ENCODE results near the gene UBE2M. TPM values are rescaled to one million over a fixed set of nuclear protein-coding genes. Genes with fewer than 3 reads are reported as not detected.

Gene UBE2M
- total and polyA plus RNA-seq, 10 donors, result 19.1 to 66.9 (median 40.4) TPM

DNA sequence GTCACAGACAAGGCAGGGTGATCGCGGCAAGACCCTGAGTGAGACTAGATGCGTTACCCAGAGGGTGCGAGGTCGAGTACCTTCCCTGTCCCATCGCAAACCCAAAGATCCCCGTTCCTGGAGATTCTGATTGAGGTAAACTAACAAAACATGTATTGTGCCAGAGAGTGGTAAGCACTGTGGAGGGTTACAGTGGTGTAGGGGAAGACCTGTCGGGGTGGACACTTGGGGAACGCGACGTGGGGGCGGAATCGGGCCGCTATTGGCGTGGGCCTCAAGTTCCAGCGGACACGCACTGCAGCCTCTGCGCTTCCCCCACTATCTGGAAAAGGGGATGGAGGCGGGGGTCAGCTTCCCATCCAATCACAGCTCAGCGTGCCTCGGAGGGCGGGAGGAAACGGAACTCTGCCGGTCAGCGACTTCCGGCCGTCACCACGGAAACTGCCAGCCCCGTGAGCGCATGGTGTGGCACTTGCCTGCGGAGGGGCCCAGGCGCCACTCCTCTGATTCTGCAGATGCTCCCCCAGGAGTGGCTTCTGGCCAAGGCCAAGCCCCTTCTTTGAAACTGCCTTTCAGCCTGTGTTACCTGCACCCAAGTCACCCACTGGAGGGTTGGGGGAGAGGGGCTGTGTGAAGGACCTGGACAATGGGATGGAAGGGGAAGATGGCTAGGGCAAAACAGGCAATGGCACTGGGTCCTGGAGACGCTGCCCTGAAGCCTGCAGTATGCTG is 1.0 kb upstream of the UBE2M start:
- intact Hi-C loops (cut with DNase I; ENCODE audit: low total_unique reads), result no loop called here
- peak overlapping the region; percentile 48 to 90 (median 62) for H3K4me3 ChIP-seq
- TF ChIP-seq POLR2AphosphoS5 (IDR thresholded peaks at IDR 0.05), result peak; percentile 71 to 76 (median 76)
- TF ChIP-seq POLR2A (IDR thresholded peaks at IDR 0.05), result no peak
- H3K4me1 ChIP-seq, result peaks cover 51 to 84% (median 66%) of the 10 kb centered on the region in 6 donors
- 1 to 2% (median 2%) methylated on average over 21 to 33 of the region's 33 CpGs for WGBS, 5 donors
- peak overlapping the region; percentile 95 to 100 (median 99) for H3K27ac ChIP-seq
- H3K27me3 ChIP-seq (replicated peaks in 1 of 7), result peaks cover 0 to 27% (median 0%) of the 10 kb centered on the region in 7 donors
- no peaks in the 10 kb centered on the region for H3K9me3 ChIP-seq
- DNase-seq, result peak; percentile 95
- H3K36me3 ChIP-seq, result peaks cover 0 to 19% (median 15%) of the 10 kb centered on the region in 6 donors

DNA sequence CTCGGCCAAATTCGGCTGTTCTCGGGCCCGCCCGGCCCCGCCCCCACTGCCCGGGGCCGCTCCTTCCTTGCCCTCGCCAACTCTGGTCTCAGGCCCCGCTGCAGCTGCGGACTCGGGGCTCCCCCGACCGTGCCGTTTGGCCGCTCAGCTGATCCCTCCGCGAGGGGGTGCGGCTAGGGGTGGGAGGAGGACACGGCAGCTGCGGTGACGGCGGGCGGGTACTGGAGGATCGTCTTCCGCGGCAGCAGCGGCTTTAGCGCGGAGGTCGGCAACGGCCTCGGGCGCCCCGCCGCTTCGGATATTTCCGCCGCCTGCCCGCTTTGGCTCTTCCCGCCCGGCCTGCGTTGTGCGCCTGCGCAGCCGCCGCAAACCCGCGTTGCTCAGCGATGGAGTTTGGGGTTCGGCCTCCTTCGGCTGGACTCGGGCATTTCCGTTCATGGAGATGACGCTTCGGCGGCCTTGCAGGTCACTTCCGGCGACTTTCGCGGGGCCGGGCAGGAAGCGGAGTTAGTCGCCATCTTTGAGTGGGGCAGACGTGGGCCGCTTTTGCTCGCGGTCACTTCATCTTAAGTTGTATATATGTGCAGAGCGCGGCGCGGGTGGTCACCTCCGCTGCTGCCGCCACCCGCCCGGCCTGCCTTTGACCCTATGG is 338 bp upstream of the UBE2M start:
- DNase-seq, result peak; percentile 99

GRCh38 chr19:58557221-58558065 is 968 bp downstream of the UBE2M start:
- Histone ChIP-seq H3K27ac (peak overlapping the region; percentile 37 to 100 (median 99)), H3K4me1 (peaks cover 47 to 84% (median 71%) of the 10 kb centered on the region in 6 donors), H3K9me3 (no peaks in the 10 kb centered on the region), H3K4me3 (peak overlapping the region; percentile 42 to 90 (median 57)), H3K27me3 (replicated peaks in 1 of 7) (peaks cover 0 to 11% (median 0%) of the 10 kb centered on the region in 7 donors), H3K36me3 (peaks cover 0 to 35% (median 27%) of the 10 kb centered on the region in 6 donors)
- intact Hi-C loops (cut with DNase I; ENCODE audit: low total_unique reads), result no loop called here
- TF ChIP-seq POLR2AphosphoS5 (IDR thresholded peaks at IDR 0.05), result no peak
- TF ChIP-seq CTCF (IDR thresholded peaks at IDR 0.05 in 8 of 11, conservative IDR thresholded peaks at IDR 0.05 in 3 of 11), result no peak
- no peak for TF ChIP-seq POLR2A (IDR thresholded peaks at IDR 0.05)
- 32 to 40% (median 36%) methylated on average over 12 of the region's 12 CpGs for WGBS, 5 donors
- peak; percentile 78 for DNase-seq

More for the DNA sequence above, 338 bp upstream of the UBE2M start:
- Histone ChIP-seq H3K9me3 (no peaks in the 10 kb centered on the region), H3K4me3 (peak overlapping the region; percentile 48 to 90 (median 62)), H3K27ac (peak overlapping the region; percentile 95 to 100 (median 99)), H3K27me3 (replicated peaks in 1 of 7) (peaks cover 0 to 24% (median 0%) of the 10 kb centered on the region in 7 donors), H3K36me3 (peaks cover 0 to 22% (median 16%) of the 10 kb centered on the region in 6 donors), H3K4me1 (peaks cover 56 to 84% (median 73%) of the 10 kb centered on the region in 6 donors)
- WGBS, 5 donors, result 0% methylated on average over 42 to 76 of the region's 76 CpGs
- intact Hi-C loops (cut with DNase I; ENCODE audit: low total_unique reads), result no loop called here
- TF ChIP-seq POLR2A (IDR thresholded peaks at IDR 0.05) (peak in 2 of 3 donors; percentile 42 to 59), CTCF (IDR thresholded peaks at IDR 0.05 in 8 of 11, conservative IDR thresholded peaks at IDR 0.05 in 3 of 11) (peak in 3 of 11 experiments; percentile 9 to 30 (median 19)), POLR2AphosphoS5 (IDR thresholded peaks at IDR 0.05) (peak; percentile 94 to 95 (median 95))

- no peak for TF ChIP-seq CTCF (IDR thresholded peaks at IDR 0.05 in 8 of 11, conservative IDR thresholded peaks at IDR 0.05 in 3 of 11)
- TF ChIP-seq POLR2A (IDR thresholded peaks at IDR 0.05), result no peak
- TF ChIP-seq POLR2AphosphoS5 (IDR thresholded peaks at IDR 0.05), result no peak
- intact Hi-C loops (cut with DNase I; ENCODE audit: low total_unique reads), result no loop called here
- H3K27ac ChIP-seq, result peak overlapping the region in 6 of 8 donors; percentile 95 to 100 (median 99)
- H3K4me3 ChIP-seq, result peak overlapping the region in 6 of 8 donors; percentile 48 to 90 (median 62)
- peaks cover 0 to 4% (median 0%) of the 10 kb centered on the region in 7 donors for H3K27me3 ChIP-seq (replicated peaks in 1 of 7)
- peak; percentile 69 for DNase-seq
- H3K9me3 ChIP-seq, result no peaks in the 10 kb centered on the region
- peaks cover 0 to 42% (median 34%) of the 10 kb centered on the region in 6 donors for H3K36me3 ChIP-seq
- WGBS, 5 donors, result 58 to 72% (median 66%) methylated on average over 10 of the region's 10 CpGs
- H3K4me1 ChIP-seq, result peaks cover 40 to 82% (median 66%) of the 10 kb centered on the region in 6 donors
These were observed 1.7 kb downstream of the UBE2M start for GRCh38 chr19:58556622-58557220.
